Suprapubic skin (tissue), 4 donors: Measurements from ENCODE around the gene ADAMTS3.
A peak's percentile ranks its signal among the peaks of the same experiment; 100 is the strongest.

ENCODE experiments used
- CTCF ChIP-seq, 2 donors: fragments of 200-600 bp in 1 of 2; fragments of 450-650 bp in 1 of 2; sonication (generic) in 1 of 2; IDR thresholded peaks; one replicate each; pipeline ENCODE4 v1.5.1; 2016 to 2019; ENCODE audit warnings: antibody characterized with exemption in 2 of 2, mild to moderate bottlenecking in 1 of 2, moderate library complexity in 1 of 2
- EP300 ChIP-seq: sonication (generic); formaldehyde crosslinking; IDR thresholded peaks from one replicate; pipeline ENCODE4 v1.6.1; 2017; ENCODE audit warnings: antibody characterized with exemption
- POLR2A ChIP-seq, 2 donors: fragments of 450-650 bp; IDR thresholded peaks; one replicate each; pipeline ENCODE4 v1.6.1; 2017; ENCODE audit warnings: antibody characterized with exemption in 2 of 2, mild to moderate bottlenecking in 2 of 2, moderate library complexity in 2 of 2
- POLR2AphosphoS5 ChIP-seq, 3 donors: sonication (generic); formaldehyde crosslinking; IDR thresholded peaks; one replicate each; pipeline ENCODE4 v1.6.1; 2017; ENCODE audit warnings: antibody characterized with exemption in 3 of 3

- TF ChIP-seq POLR2A (IDR thresholded peaks at IDR 0.05) (no peak), CTCF (IDR thresholded peaks at IDR 0.05) (peak in 1 of 2 donors; percentile 19), POLR2AphosphoS5 (IDR thresholded peaks at IDR 0.05) (no peak), EP300 (no peak)
These were observed 100.0 kb downstream of the ADAMTS3 start for GRCh38 chr4:72468904-72469502.
